HG03457 (cell line): ENCODE results near the gene RBMX.
"Not testable (repeated sequence)": the region's sequence is repeated elsewhere in the genome, so short reads cannot be mapped to it uniquely, and the experiment has no call there.

Experiments
- ATAC-seq: cut with Tn5 transposase; IDR thresholded peaks from one replicate; pipeline ENCODE4 v1.9.1; 2021; ENCODE audit warnings: moderate number of reproducible peaks; ENCODE audit not compliant: unreplicated experiment

The RBMX gene

DNA sequence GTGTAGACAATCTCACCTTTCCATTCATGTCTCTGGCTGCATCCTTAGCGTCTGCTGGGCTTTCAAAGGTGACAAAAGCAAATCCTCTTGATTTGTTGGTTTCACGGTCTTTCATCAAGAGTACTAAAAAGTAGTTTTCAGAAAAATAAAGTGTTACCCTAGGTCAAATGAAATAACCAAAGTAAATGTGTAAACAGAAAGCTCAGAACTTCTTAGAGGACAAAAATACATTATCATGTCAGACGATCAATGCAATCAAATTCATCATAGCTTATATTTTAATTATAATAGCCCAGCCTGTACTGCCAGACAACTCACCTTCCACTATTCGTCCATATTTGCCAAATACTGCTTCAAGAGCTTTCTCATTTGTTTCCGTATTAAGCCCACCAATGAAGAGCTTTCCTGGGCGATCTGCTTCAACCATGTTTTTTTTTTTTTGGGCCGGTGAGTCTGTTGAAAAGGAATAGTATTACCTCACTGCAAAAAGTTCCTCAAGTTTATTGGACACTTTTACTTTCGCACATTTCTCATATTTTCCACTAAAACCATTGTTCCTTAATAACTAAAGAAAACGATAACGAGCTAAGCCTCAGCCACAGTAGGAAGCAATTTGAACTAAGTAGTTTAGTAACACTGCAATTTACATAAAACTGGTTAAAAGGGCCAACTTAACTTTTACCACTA, 1.4 kb downstream of the RBMX start:
- ATAC-seq: no peak

GRCh38 chrX:136878423-136878822, 2.1 kb downstream of the RBMX start:
- ATAC-seq: no peak

- not testable (repeated sequence) for ATAC-seq
These were observed 6.4 kb downstream of the RBMX start for GRCh38 chrX:136874114-136874513.

DNA sequence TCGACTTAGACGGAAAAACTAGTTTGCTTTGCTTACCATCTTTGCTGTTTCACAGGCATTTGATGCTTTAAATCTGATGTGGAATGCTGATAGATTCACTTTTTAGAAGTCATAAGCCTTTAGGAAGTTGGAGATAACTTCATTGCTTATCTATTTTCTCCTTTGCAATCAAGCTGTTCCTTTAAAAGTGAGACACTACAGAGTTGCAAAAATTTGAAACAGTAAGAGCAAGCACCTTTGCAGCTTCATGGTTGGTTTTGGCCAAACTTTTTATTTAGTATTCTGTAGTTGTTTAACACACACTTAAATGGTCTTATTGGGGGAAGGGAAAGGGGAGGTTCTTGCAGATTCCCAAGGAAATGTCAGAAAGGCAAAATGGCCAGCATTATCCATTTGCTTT, 7.3 kb downstream of the RBMX start:
- not testable (repeated sequence) for ATAC-seq

DNA sequence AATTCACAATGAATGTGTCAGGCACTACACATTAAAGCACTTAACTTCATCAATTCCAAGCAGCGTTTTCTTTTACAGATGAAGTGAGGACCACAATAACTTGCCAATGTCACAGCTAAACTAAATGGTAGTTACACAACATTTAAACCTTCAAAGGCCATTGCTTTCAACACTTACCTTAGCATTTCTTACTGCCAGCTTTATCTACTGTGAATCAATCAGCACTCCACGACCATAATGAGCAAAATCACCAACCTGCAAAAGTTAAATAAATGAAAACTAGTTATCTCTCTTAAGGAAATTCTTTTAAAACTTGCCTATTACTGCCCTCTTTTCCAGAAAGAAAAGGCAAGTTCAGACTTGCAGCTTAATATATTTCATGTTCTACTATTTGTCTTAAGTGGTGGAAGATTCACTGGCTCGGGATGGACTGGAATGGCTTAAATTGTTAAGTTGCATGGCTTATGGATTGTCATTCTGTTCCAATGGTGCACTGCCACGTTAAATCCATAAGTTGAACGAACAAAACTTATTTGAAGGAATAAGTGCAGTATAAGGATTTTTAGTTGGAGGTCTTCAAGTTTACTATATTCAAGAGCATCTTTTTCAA, 8.3 kb downstream of the RBMX start:
- no peak for ATAC-seq

DNA sequence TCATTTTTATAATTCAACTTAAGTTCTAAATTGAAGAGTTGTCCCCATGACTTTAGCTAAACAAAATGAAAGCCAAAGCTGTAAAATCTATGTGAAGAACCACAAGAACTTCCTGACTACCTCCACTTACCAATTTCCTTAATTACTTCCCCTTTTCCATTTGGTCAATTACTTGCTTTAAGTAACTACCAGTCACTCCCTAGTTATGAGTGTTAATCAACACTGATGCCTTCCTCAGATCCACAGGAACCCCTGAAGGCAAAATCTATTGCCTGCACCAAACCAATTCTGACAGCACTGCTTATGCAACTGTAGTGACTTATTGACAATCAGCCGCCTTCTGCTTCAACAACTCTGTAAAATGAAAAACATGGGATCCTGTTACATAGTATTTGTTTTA, 10.5 kb downstream of the RBMX start:
- ATAC-seq: no peak

DNA sequence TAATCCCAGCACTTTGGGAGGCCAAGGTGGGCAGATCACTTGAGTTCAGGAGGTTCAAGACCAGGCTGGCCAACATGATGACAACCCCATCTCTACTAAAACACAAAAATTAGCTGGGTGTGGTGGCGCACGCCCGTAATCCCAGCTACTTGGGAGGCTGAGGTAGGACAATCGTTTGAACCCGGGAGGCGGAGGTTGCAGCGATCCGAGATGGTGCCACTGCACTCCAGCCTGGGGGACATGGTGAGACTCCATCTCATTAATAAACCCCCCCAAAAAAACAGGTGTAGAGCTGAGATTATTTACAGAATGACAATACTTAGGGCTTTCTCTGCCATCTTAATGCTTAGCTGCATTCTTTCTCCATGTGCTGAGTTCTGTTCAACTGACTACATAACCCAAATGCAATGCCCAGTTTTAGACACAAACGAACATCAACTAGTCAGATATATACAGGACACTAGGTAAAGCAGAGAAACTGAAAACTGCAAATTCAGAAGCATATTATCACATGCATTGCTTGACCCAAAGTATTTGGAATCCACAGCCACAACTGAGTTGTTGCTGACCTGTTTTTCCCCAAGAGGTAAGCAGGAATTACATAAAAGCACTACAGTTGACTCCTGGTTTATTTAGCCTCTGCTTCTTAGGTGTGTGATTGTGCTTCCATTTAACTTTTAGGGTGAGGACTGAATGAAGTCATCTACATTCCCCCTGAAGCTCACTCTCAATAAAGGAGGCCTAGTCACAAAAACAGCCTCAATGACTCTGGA, 12.1 kb downstream of the RBMX start:
- no peak for ATAC-seq

GRCh38 chrX:136867518-136867917, 13.0 kb downstream of the RBMX start:
- ATAC-seq: no peak

- no peak for ATAC-seq
These were observed 13.4 kb downstream of the RBMX start for GRCh38 chrX:136867096-136867491.

DNA sequence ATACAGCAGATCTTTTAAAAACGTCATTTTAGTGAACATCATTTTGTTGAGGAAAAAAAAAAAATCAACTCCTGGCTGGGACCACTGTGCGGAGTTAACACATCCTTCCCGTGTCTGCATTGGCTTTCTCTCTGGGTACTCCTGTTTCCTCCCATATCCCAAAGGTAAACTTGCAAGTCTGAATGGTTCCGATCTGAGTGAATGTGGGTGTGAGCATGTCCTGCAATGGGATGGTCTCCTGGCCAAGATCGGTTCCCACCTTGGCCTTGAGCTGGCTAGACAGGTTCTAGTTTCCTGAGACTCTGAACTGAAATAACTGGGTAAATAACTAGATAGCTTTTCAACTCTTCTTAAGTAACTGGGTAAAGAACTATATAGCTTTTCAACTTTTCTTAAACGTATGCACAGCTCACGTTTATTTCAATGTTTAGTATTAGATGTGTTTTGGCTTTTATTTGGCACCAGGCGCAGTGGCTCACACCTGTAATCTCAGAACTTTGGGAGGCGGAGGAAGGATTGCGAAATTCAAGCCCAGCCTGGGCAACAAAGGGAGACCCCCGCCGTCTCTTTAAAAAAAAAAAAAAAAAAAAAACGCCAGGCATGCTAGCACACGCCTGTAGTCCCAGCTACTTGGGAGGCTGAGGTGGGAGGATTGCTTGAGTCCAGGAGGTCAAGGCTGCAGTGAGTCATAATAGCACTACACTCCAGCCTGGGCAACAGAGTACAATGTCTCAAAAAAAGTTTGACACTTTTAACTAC, 14.0 kb downstream of the RBMX start:
- no peak for ATAC-seq

- no peak for ATAC-seq
These were observed 15.0 kb downstream of the RBMX start for GRCh38 chrX:136865270-136866158.

- ATAC-seq: no peak
These were observed 16.7 kb downstream of the RBMX start for GRCh38 chrX:136863826-136864225.

DNA sequence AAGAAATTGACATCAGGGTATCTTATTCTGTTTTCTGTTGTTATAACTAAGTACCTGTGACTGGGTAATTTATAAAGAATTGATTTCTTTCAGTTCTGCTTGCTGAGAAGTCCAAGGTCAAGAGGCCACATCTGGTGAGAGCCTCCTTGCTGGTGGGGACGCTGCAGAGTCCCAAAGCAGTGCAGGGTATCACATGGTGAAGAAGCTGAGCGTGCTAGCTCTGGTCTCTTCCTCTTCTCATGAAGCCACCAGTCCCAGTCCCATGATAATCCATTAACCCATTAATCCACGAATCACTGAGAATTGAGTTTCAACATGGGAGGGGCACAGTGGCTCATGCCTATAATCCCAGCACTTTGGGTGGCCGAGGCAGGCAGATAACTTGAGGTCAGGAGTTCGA, 18.0 kb downstream of the RBMX start:
- no peak for ATAC-seq

DNA sequence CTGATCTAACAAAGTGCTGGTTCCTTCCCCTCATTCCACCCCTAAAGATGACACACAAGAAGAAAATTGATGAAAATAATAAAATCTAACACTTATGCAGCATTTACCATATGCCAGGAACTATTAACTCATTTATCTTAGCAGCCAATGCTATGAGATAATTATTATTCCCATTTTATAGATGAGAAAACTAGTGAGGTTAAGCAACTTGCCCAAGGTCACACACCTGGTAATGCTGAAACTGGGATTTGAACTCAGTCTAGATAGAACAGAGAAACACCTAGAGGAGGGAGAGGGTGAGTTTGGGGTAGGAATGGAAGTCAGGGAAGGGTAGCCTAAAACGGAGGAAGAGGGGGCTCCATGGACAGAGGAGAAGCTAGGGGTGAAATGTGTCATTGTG, 18.6 kb downstream of the RBMX start:
- ATAC-seq: no peak

GRCh38 chrX:136858007-136858756, 22.3 kb downstream of the RBMX start:
- ATAC-seq: no peak

DNA sequence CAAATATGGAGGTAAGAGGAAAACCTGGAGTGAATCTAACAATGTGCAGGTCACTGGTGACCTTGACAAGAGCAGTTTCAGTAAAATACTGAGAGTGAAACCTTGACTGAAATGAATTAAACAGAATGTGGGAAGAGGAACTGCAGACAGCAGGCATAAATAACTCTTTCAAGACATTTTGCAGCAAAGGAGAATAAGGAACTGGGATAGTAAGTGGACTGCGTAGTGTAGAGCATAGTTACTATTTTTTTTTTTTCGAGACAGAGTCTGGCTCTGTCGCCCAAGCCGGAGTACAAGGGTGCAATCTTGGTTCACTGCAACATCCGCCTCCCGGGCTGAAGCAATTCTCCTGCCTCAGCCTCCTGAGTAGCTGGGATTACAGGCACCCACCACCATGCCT, 24.0 kb downstream of the RBMX start:
- ATAC-seq: no peak

DNA sequence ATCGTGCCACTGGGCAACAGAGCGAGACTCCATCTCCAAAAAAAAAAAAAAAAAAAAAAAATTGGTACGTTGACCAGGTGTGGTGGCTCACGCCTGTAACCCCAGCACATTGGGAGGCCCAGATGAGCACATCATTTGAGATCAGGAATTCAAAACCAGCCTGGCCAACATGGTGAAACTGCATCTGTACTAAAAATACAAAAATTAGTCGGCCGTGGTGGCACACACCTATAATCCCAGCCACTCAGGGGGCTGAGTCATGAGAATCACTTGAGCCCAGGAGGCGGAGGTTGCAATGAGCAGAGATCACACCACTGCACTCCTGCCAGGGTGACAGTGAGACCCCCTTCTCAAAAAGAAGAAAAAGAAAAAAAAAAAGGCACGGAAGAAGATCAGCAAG, 24.5 kb downstream of the RBMX start:
- ATAC-seq: no peak

DNA sequence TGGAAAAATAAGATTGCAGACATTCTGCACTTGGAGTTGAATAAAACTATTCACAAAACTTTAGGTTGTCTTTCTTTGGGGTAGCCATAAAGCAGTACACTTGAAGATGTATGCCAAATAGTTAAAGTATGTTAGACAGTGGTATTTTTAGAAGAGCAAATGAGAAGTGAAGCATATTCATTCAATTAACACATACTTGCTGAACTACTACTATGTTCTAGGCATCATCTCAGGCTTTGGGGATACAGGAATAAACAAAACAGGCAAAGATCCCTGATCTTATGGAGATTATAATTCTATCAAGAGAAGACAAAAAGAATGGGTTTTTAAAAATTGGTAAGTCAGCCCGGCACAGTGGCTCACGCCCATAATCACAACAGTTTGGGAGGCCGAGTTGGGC, 29.0 kb downstream of the RBMX start:
- no peak for ATAC-seq

- no peak for ATAC-seq
These were observed 29.9 kb downstream of the RBMX start for GRCh38 chrX:136850441-136851175.
